ENCODE data around the gene OR51I2. TPM values are rescaled to one million over a fixed set of nuclear protein-coding genes. Genes with fewer than 3 reads are reported as not detected.

OR51I2 gene
- total and polyA plus RNA-seq, 2 of the 13 experiments (the other 11 are each of a cell fraction or from before 2014, with no cell fraction given), result not detected

Other genes starting within 250 kb of the OR51I2 start
- not detected in 2 replicates for gene OR51V1, start 248.6 kb upstream of the OR51I2 start, total RNA-seq (2016; rRNA removed; fragmentation: Illumina TruSeq; extraction: Trizol)
- not detected in 2 replicates for gene OR51V1, start 248.6 kb upstream of the OR51I2 start, polyA plus RNA-seq (2011; rRNA removed)
- not detected in 2 replicates for gene HBB, start 222.3 kb upstream of the OR51I2 start, total RNA-seq (2016; rRNA removed; fragmentation: Illumina TruSeq; extraction: Trizol)
- not detected in 2 replicates for gene HBB, start 222.3 kb upstream of the OR51I2 start, polyA plus RNA-seq (2011; rRNA removed)
- not detected in 2 replicates for gene HBD, start 214.8 kb upstream of the OR51I2 start, total RNA-seq (2016; rRNA removed; fragmentation: Illumina TruSeq; extraction: Trizol)
- gene HBD, start 214.8 kb upstream of the OR51I2 start, polyA plus RNA-seq (2011; rRNA removed), result not detected in 2 replicates
- gene HBG1, start 199.5 kb upstream of the OR51I2 start, total RNA-seq (2016; rRNA removed; fragmentation: Illumina TruSeq; extraction: Trizol), result not detected in 2 replicates
- gene HBG1, start 199.5 kb upstream of the OR51I2 start, polyA plus RNA-seq (2011; rRNA removed), result not detected in 2 replicates
- gene HBG2, start 194.5 kb upstream of the OR51I2 start, total RNA-seq (2016; rRNA removed; fragmentation: Illumina TruSeq; extraction: Trizol), result not detected in 2 replicates
- not detected in 2 replicates for gene HBG2, start 194.5 kb upstream of the OR51I2 start, polyA plus RNA-seq (2011; rRNA removed)
- gene HBE1, start 179.4 kb upstream of the OR51I2 start, total RNA-seq (2016; rRNA removed; fragmentation: Illumina TruSeq; extraction: Trizol), result 0.35 and 0.52 TPM in 2 replicates
- 0.24 and 0.31 TPM in 2 replicates for gene HBE1, start 179.4 kb upstream of the OR51I2 start, polyA plus RNA-seq (2011; rRNA removed)
- 0.11 and 0.22 TPM in 2 replicates for gene OR51B4, start 147.4 kb upstream of the OR51I2 start, total RNA-seq (2016; rRNA removed; fragmentation: Illumina TruSeq; extraction: Trizol)
- 0.07 and 0.33 TPM in 2 replicates for gene OR51B4, start 147.4 kb upstream of the OR51I2 start, polyA plus RNA-seq (2011; rRNA removed)
- not detected in 2 replicates for gene OR51B2, start 125.0 kb upstream of the OR51I2 start, total RNA-seq (2016; rRNA removed; fragmentation: Illumina TruSeq; extraction: Trizol)
- gene OR51B2, start 125.0 kb upstream of the OR51I2 start, polyA plus RNA-seq (2011; rRNA removed), result not detected in 2 replicates
- gene OR51B5, start 105.8 kb upstream of the OR51I2 start, total RNA-seq (2016; rRNA removed; fragmentation: Illumina TruSeq; extraction: Trizol), result 0.18 and 0.20 TPM in 2 replicates
- gene OR51B5, start 105.8 kb upstream of the OR51I2 start, polyA plus RNA-seq (2011; rRNA removed), result 0.16 TPM in 2 replicates
- not detected in 2 replicates for gene OR51B6, start 97.8 kb upstream of the OR51I2 start, total RNA-seq (2016; rRNA removed; fragmentation: Illumina TruSeq; extraction: Trizol)
- gene OR51B6, start 97.8 kb upstream of the OR51I2 start, polyA plus RNA-seq (2011; rRNA removed), result not detected in 2 replicates
- not detected in 2 replicates for gene OR51M1, start 65.5 kb upstream of the OR51I2 start, total RNA-seq (2016; rRNA removed; fragmentation: Illumina TruSeq; extraction: Trizol)
- not detected in 2 replicates for gene OR51M1, start 65.5 kb upstream of the OR51I2 start, polyA plus RNA-seq (2011; rRNA removed)
- not detected in 2 replicates for gene OR51Q1, start 27.2 kb upstream of the OR51I2 start, total RNA-seq (2016; rRNA removed; fragmentation: Illumina TruSeq; extraction: Trizol)
- not detected in 2 replicates for gene OR51Q1, start 27.2 kb upstream of the OR51I2 start, polyA plus RNA-seq (2011; rRNA removed)
- gene OR51I1, start 7.8 kb upstream of the OR51I2 start, total RNA-seq (2016; rRNA removed; fragmentation: Illumina TruSeq; extraction: Trizol), result not detected in 2 replicates
- 0.09 TPM in 1 of 2 replicates, not detected in the other for gene OR51I1, start 7.8 kb upstream of the OR51I2 start, polyA plus RNA-seq (2011; rRNA removed)
- gene OR52D1, start 39.4 kb downstream of the OR51I2 start, total RNA-seq (2016; rRNA removed; fragmentation: Illumina TruSeq; extraction: Trizol), result not detected in 2 replicates
- not detected in 2 replicates for gene OR52D1, start 39.4 kb downstream of the OR51I2 start, polyA plus RNA-seq (2011; rRNA removed)
- not detected in 2 replicates for gene UBQLN3, start 60.6 kb downstream of the OR51I2 start, total RNA-seq (2016; rRNA removed; fragmentation: Illumina TruSeq; extraction: Trizol)
- 0.08 TPM in 1 of 2 replicates, not detected in the other for gene UBQLN3, start 60.6 kb downstream of the OR51I2 start, polyA plus RNA-seq (2011; rRNA removed)
- not detected in 2 replicates for gene UBQLNL, start 67.4 kb downstream of the OR51I2 start, total RNA-seq (2016; rRNA removed; fragmentation: Illumina TruSeq; extraction: Trizol)
- 0.08 and 0.10 TPM in 2 replicates for gene UBQLNL, start 67.4 kb downstream of the OR51I2 start, polyA plus RNA-seq (2011; rRNA removed)
- gene OR52H1, start 99.2 kb downstream of the OR51I2 start, total RNA-seq (2016; rRNA removed; fragmentation: Illumina TruSeq; extraction: Trizol), result not detected in 2 replicates
- gene OR52H1, start 99.2 kb downstream of the OR51I2 start, polyA plus RNA-seq (2011; rRNA removed), result not detected in 2 replicates
- not detected in 2 replicates for gene OR52B6, start 131.6 kb downstream of the OR51I2 start, total RNA-seq (2016; rRNA removed; fragmentation: Illumina TruSeq; extraction: Trizol)
- not detected in 2 replicates for gene OR52B6, start 131.6 kb downstream of the OR51I2 start, polyA plus RNA-seq (2011; rRNA removed)
- not detected in 2 replicates for gene TRIM6, start 147.3 kb downstream of the OR51I2 start, total RNA-seq (2016; rRNA removed; fragmentation: Illumina TruSeq; extraction: Trizol)
- not detected in 2 replicates for gene TRIM6, start 147.3 kb downstream of the OR51I2 start, polyA plus RNA-seq (2011; rRNA removed)
- 0.42 and 0.72 TPM in 2 replicates for gene TRIM34, start 175.7 kb downstream of the OR51I2 start, total RNA-seq (2016; rRNA removed; fragmentation: Illumina TruSeq; extraction: Trizol)
- gene TRIM34, start 175.7 kb downstream of the OR51I2 start, polyA plus RNA-seq (2011; rRNA removed), result 0.13 and 0.33 TPM in 2 replicates
- 13.1 and 19.9 TPM in 2 replicates for gene TRIM5, start 235.8 kb downstream of the OR51I2 start, total RNA-seq (2016; rRNA removed; fragmentation: Illumina TruSeq; extraction: Trizol)
- gene TRIM5, start 235.8 kb downstream of the OR51I2 start, polyA plus RNA-seq (2011; rRNA removed), result 7.0 and 7.8 TPM in 2 replicates
- gene TRIM22, start 240.5 kb downstream of the OR51I2 start, total RNA-seq (2016; rRNA removed; fragmentation: Illumina TruSeq; extraction: Trizol), result 2.2 and 2.4 TPM in 2 replicates
- 3.2 and 3.4 TPM in 2 replicates for gene TRIM22, start 240.5 kb downstream of the OR51I2 start, polyA plus RNA-seq (2011; rRNA removed)

All from HepG2 (cell line).